ENCODE measurements around the gene RBM4.
"Not testable (repeated sequence)": the region's sequence is repeated elsewhere in the genome, so short reads cannot be mapped to it uniquely, and the experiment has no call there.

Gene RBM4

GRCh38 chr11:66617155-66617834 lies 21.2 kb upstream of the RBM4 start:
- DNase-seq: peak; percentile 63

GRCh38 chr11:66619080-66619554 lies 19.4 kb upstream of the RBM4 start:
- DNase-seq: peak; percentile 95

- DNase-seq: no peak
Measured at GRCh38 chr11:66624450-66624849, 14.1 kb upstream of the RBM4 start.

GRCh38 chr11:66625041-66625751 lies 13.3 kb upstream of the RBM4 start:
- no peak for DNase-seq

- DNase-seq: no peak
Measured at GRCh38 chr11:66625752-66626149, 12.8 kb upstream of the RBM4 start.

- DNase-seq: no peak
Measured at GRCh38 chr11:66626382-66626781, 12.1 kb upstream of the RBM4 start.

GRCh38 chr11:66626926-66627325 lies 11.6 kb upstream of the RBM4 start:
- DNase-seq: peak; percentile 45

- DNase-seq: no peak
Measured at GRCh38 chr11:66628061-66628603, 10.4 kb upstream of the RBM4 start.

- no peak for DNase-seq
Measured at GRCh38 chr11:66629356-66629755, 9.1 kb upstream of the RBM4 start.

- no peak for DNase-seq
Measured at GRCh38 chr11:66631883-66632282, 6.6 kb upstream of the RBM4 start.

GRCh38 chr11:66632952-66633351 lies 5.6 kb upstream of the RBM4 start:
- no peak for DNase-seq

GRCh38 chr11:66636411-66636810 lies 2.1 kb upstream of the RBM4 start:
- DNase-seq: no peak

- no peak for DNase-seq
Measured at GRCh38 chr11:66637557-66638176, 836 bp upstream of the RBM4 start.

GRCh38 chr11:66639066-66639813 lies 737 bp downstream of the RBM4 start:
- peak; percentile 39 for DNase-seq

- DNase-seq: not testable (repeated sequence)
Measured at GRCh38 chr11:66639814-66640340, 1.4 kb downstream of the RBM4 start.

- no peak for DNase-seq
Measured at GRCh38 chr11:66641834-66642233, 3.3 kb downstream of the RBM4 start.

GRCh38 chr11:66643745-66644437 lies 5.4 kb downstream of the RBM4 start:
- DNase-seq: no peak

GRCh38 chr11:66646828-66647227 lies 8.3 kb downstream of the RBM4 start:
- no peak for DNase-seq

GRCh38 chr11:66649903-66650302 lies 11.4 kb downstream of the RBM4 start:
- no peak for DNase-seq

- no peak for DNase-seq
Measured at GRCh38 chr11:66651016-66651415, 12.5 kb downstream of the RBM4 start.

GRCh38 chr11:66652651-66653050 lies 14.1 kb downstream of the RBM4 start:
- no peak for DNase-seq

- DNase-seq: no peak
Measured at GRCh38 chr11:66653123-66653522, 14.6 kb downstream of the RBM4 start.

Measured in MV-4-11 (cell line).